HG02970 (cell line): ENCODE data around the gene ITGAD.

Source experiments
- ATAC-seq: cut with Tn5 transposase; IDR thresholded peaks from one replicate; pipeline ENCODE4 v1.9.1; 2021; ENCODE audit warnings: mild to moderate bottlenecking, moderate library complexity, moderate number of reproducible peaks; ENCODE audit not compliant: unreplicated experiment, low FRiP score

ITGAD gene

DNA sequence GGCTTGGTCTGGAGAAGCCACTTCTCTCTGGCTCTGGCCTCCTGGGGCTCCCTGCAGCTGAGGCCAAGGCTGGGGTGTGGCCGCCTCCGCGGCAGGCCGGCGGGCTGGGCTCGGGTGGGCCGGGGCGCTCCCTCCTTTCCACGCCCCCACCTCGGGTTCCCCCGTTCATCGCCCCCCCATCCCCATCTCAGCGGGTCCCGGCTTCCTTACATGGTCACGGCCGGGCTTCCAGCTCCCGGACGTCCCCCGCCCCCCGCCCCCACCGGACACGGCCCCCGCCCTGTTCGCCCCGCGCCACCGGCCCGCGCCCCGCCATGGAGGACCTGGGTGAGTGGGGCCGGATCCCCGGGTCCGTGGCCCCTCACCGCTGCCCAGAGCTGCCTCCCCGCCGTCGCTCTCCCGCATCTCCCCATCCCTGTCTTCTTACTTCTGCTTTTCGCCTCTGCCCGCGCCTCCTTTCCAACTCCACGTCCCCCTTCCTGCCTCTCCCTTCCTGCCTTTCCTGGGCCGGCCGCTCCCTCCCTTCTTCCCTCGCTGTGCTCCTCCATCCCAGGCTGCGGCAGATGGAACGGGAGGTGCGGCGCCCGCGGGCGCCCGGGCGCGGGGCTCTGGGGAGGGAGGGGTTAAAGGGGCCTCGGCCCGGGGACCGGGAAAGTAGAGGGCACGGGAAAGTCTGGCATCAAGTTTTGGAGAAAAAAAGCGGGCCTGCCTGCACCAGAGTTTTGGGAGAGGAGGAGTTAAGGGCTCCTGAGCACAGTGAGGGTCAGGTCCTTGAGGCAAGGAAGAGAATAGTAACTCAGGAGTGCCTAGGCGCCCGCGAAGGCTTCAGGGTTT is 79.0 kb downstream of the ITGAD start, which contains the start of gene TGFB1I1:
Gene TGFB1I1, plus strand, starts transcription at position 278 of the 834 bp plus-strand sequence. Its CDS starts 37 bp downstream, at position 315.
- ATAC-seq: no peak

DNA sequence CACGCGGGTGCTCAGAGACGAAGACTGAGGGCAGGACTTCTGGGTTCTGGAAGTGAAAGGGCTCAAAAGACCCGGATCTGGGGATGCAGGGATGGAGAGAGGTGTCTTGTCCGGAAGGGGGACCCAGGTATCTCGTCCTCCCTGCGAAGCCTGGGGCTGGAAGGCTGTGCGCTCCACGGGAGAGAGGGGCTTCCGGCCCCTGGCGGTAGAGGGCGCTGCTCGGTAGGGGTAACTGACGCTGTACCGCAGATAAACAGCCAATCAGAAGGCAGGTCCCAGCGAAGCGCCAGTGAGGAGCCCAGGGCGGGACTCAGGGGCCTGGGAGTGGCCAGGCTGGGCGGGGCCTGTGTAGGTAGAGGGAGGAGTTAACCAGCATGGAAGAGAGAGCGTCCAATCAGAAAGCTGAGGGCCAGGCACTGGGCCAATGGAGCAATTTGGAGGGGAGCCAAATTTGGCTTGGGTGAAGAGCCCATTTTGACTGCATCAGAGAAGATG is 79.6 kb downstream of the ITGAD start:
- no peak for ATAC-seq

DNA sequence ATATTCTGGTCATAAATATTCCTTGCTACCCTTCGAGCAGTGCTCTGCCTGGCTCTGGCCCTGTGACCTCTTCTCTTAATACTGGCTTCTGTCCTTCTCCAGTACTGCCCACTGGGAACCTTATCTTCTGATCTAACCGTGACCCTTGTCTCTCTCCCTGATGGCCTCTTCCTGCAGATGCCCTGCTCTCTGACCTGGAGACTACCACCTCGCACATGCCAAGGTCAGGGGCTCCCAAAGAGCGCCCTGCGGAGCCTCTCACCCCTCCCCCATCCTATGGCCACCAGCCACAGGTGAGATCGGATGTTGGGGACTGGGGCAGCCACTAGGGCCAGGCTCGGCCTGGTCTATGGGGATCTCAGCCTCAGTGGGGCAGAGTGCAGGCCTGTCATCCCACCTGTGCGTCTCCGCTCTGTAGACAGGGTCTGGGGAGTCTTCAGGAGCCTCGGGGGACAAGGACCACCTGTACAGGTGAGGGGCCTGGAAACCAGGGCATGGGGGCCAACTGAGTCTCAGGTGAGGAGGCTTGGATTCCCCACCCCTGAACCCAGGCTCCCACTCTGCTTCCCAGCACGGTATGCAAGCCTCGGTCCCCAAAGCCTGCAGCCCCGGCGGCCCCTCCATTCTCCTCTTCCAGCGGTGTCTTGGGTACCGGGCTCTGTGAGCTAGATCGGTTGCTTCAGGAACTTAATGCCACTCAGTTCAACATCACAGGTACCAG is 80.3 kb downstream of the ITGAD start:
- no peak for ATAC-seq

DNA sequence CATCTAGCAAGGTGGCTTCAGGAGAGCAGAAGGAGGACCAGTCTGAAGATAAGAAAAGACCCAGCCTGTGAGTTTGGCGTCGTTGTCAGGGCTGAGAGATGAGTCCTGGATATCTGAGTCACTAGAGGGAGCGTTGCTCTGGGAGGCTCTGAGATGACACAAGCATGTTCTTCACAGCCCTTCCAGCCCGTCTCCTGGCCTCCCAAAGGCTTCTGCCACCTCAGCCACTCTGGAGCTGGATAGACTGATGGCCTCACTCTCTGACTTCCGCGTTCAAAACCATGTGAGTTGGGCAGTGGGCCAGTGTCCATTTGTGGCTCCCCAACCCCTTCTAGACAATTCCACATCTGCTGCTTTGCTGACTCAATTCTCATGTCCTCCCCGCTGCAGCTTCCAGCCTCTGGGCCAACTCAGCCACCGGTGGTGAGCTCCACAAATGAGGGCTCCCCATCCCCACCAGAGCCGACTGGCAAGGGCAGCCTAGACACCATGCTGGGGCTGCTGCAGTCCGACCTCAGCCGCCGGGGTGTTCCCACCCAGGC is 81.1 kb downstream of the ITGAD start:
- ATAC-seq: no peak

DNA sequence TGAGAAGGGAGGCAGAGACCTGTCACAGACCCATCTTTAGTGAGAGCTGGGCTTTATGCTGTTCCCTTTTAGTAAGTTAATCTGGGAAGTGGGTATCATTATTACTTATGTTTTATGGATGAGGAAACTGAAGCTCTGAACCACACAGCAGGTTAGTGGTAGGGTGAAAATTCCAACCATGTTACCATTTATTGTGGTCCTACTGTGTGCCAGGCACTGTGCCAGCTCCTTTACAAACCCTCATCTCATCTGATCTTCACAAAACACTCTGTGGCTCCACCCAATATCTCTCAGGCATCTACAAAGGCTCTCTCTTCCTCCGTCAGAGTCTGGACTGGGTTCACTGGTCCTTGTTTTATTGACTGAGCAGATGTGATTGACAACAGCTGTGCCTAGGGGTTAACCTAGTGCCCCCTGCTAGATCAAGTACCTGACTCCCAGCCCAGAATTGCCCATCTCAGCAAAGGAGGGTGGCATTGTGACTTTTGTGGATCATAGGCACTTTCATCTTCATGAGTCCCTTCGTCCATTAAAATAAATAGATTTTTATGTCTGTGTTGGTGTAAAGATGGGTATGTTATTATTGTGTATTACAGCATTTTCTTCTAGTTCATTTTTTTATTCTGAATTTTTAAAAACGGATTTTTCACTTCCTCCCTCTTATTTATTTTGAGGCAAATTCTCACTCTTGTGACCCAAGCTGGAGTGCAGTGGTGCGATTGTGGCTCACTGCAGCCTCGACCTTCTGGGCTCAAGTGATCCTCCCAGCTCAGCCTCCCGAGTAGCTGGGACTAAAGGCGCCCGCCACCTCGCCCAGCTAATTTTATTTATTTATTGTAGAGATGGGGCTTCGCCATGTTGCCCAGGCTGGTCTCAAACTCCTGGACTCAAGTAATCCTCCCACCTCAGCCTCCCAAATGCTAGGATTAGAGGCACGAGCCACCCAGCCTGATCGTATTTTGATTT is 81.9 kb downstream of the ITGAD start:
- ATAC-seq: no peak

DNA sequence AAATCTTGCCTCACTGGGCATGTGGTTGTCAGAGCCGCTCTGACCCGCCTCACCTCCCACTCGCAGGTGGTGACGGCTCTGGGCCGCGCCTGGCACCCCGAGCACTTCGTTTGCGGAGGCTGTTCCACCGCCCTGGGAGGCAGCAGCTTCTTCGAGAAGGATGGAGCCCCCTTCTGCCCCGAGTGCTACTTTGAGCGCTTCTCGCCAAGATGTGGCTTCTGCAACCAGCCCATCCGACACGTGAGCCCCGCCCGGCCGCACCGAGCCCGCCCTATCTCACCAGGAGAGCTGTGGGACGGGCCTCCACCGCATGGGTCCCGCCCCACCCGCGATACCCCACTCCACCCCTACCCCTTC is 82.8 kb downstream of the ITGAD start:
- ATAC-seq: no peak
